IPS-20b (cell line): ENCODE measurements around the gene ZMYND15.

ENCODE experiments used
- H3K27ac ChIP-seq: one replicate; pipeline ENCODE4 v1.5.1; 2013; ENCODE audit warnings: low read length
- H3K27me3 ChIP-seq: 2 replicates; pipeline ENCODE4 v1.6.1; 2013; ENCODE audit warnings: mild to moderate bottlenecking, low read length, inconsistent platforms; ENCODE audit not compliant: insufficient read depth
- H3K36me3 ChIP-seq: 2 replicates; pipeline ENCODE4 v1.6.1; 2013; ENCODE audit warnings: low read depth, mild to moderate bottlenecking, inconsistent platforms, low read length, moderate library complexity; ENCODE audit not compliant: insufficient read depth
- H3K4me1 ChIP-seq: 2 replicates; pipeline ENCODE4 v1.6.1; 2013; ENCODE audit warnings: mild to moderate bottlenecking, control low read depth, inconsistent platforms, low read length, moderate library complexity; ENCODE audit not compliant: insufficient read depth
- H3K4me3 ChIP-seq: 2 replicates; pipeline ENCODE4 v1.5.1; 2013; ENCODE audit warnings: mild to moderate bottlenecking, low read length, inconsistent platforms
- H3K9ac ChIP-seq: 2 replicates; pipeline ENCODE4 v1.6.1; 2013; ENCODE audit warnings: low read depth, mild to moderate bottlenecking, inconsistent platforms, low read length, moderate library complexity
- H3K9me3 ChIP-seq: 2 replicates; pipeline ENCODE4 v1.6.1; 2013; ENCODE audit warnings: mild to moderate bottlenecking, low read depth, low read length, inconsistent platforms; ENCODE audit not compliant: insufficient read depth

ZMYND15 gene

DNA sequence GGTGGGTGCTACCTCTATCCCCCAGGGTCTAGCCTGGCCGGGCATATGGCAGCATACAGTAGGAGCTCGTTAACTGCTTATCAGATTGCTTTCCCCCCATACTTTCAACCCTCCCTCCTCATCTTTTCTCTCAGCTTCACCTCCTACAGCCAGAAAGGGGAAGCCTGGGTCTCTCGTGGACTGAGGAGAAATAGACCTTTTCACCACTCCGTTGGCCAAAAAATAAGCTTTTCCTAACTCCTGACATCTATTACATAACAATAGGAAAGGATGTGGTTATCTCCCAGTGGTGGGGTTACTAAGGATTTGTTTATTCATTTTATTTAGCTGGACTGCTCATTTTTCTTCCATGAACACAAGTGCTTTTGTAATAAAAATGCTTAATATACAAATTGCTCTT is 9.1 kb downstream of the ZMYND15 start:
- Histone ChIP-seq H3K27ac (no peak overlapping the region), H3K36me3 (no peaks in the 10 kb centered on the region), H3K4me3 (no peak overlapping the region), H3K27me3 (peaks cover 23% of the 10 kb centered on the region), H3K4me1 (no peaks in the 10 kb centered on the region; the same call in 1 of the 2 replicates), H3K9me3 (no peaks in the 10 kb centered on the region), H3K9ac (no peak overlapping the region)

DNA sequence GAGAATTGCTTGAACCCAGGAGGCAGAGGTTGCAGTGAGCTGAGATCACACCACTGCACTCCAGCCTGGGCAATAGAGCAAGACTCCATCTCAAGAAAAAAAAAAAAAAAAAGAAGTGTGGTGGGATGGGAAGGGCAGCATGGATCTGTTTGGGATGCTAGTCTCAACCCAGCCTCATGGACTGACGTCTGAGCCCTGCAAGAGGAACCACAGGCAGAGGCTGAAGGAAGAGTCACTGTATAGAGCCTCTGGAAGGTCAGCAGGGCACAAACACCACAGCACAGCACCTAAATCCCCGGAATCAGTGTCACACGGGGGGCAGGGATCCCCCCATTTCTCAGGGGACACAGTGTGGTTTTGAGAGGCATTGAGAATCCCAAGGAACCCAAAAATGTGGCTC is 11.0 kb downstream of the ZMYND15 start:
- no peaks in the 10 kb centered on the region for H3K36me3 ChIP-seq
- H3K9ac ChIP-seq, result no peak overlapping the region
- no peaks in the 10 kb centered on the region; the same call in 1 of the 2 replicates for H3K4me1 ChIP-seq
- H3K27ac ChIP-seq, result no peak overlapping the region
- H3K27me3 ChIP-seq, result peaks cover 8% of the 10 kb centered on the region
- H3K4me3 ChIP-seq, result no peak overlapping the region
- no peaks in the 10 kb centered on the region for H3K9me3 ChIP-seq

DNA sequence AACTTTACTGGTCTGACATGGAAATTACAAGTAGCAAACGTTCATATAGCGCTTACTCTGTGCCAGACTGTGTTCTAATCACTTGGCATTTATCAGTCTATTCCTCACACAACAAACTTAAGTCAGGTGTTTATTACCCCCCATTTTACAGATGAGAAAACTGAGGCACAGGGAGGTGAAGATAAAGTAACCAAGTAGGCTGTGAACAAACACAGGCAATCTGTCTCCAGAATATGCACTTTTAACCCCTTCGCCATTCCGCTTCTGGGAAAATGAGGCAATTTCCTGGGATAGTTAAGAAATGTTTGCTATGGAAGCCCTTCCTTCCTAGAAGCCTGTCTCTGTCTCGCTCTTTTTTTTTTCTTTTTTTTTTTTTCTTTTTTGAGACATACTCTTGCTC is 12.3 kb downstream of the ZMYND15 start:
- H3K9ac ChIP-seq, result no peak overlapping the region
- H3K27ac ChIP-seq, result no peak overlapping the region
- peaks cover 3% of the 10 kb centered on the region; the same call in 1 of the 2 replicates for H3K27me3 ChIP-seq
- H3K4me3 ChIP-seq, result no peak overlapping the region
- H3K9me3 ChIP-seq, result no peaks in the 10 kb centered on the region
- H3K4me1 ChIP-seq, result no peaks in the 10 kb centered on the region
- H3K36me3 ChIP-seq, result no peaks in the 10 kb centered on the region

DNA sequence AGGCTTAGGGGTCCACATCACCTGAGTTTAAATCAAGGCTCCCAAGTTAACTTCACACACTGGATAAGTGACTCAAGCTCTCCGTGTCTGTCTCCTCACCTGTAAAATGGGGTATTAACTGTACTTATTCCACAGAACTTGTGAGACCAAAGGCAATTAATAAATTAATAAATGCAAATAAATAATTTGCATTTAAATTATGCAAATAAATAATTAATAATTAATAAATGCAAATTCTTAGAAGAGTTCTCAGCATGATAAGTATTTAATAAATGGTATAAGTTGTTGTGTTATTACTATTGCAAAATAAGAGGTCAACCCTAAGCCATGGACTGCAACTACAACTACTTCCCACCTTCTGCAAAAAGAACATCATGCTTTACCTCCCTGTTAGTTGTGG is 13.8 kb downstream of the ZMYND15 start:
- Histone ChIP-seq H3K4me1 (no peaks in the 10 kb centered on the region), H3K4me3 (no peak overlapping the region), H3K27ac (no peak overlapping the region), H3K27me3 (peaks cover 3% of the 10 kb centered on the region; the same call in 1 of the 2 replicates), H3K9ac (peak overlapping the region; percentile 21; the same call in 1 of the 2 replicates), H3K9me3 (no peaks in the 10 kb centered on the region), H3K36me3 (no peaks in the 10 kb centered on the region)

DNA sequence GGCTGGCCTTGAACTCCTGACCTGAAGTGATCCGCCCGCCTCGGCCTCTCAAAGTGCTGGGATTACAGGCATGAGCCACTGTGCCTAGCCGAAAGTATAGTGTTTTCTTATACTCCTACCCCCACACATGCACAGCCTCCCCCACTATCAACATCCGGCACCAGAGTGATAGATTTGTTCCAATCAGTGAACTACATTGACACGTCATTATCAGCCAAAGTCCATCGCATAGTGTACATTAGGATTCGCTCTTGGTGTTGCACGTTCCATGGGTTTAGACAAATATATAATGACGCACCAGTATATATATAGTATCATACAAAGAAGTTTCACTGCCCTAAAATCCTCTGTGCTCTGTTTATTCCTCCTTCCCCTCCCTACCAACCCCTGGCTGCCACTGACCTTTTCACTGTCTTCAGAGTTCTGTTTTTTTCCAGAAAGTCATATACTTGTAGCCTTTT is 20.2 kb downstream of the ZMYND15 start:
- no peaks in the 10 kb centered on the region for H3K36me3 ChIP-seq
- H3K27me3 ChIP-seq, result no peaks in the 10 kb centered on the region
- H3K27ac ChIP-seq, result no peak overlapping the region
- no peaks in the 10 kb centered on the region for H3K4me1 ChIP-seq
- no peaks in the 10 kb centered on the region for H3K9me3 ChIP-seq
- no peak overlapping the region for H3K4me3 ChIP-seq
- H3K9ac ChIP-seq, result no peak overlapping the region

DNA sequence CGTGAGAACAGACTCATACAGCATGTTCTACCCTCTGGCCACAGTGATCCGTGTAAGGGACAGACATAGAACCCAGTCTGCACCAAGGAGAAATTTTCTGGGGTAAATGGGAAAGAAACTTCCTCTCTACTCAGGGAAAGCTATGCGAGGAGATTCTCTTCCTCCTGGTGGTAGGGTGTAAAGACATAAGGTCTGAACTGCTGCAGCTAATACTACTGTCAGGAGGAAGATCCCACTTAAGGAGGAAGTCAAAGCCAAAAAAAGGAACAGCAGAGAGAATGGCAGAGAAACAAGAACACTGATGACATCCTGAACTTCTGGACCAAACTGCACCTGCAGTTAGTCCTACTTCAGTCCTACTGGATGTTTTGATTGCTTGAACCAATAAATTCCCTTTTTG is 25.0 kb downstream of the ZMYND15 start:
- Histone ChIP-seq H3K27me3 (no peaks in the 10 kb centered on the region), H3K27ac (no peak overlapping the region), H3K9me3 (no peaks in the 10 kb centered on the region), H3K4me3 (no peak overlapping the region), H3K4me1 (no peaks in the 10 kb centered on the region), H3K9ac (no peak overlapping the region), H3K36me3 (no peaks in the 10 kb centered on the region)

DNA sequence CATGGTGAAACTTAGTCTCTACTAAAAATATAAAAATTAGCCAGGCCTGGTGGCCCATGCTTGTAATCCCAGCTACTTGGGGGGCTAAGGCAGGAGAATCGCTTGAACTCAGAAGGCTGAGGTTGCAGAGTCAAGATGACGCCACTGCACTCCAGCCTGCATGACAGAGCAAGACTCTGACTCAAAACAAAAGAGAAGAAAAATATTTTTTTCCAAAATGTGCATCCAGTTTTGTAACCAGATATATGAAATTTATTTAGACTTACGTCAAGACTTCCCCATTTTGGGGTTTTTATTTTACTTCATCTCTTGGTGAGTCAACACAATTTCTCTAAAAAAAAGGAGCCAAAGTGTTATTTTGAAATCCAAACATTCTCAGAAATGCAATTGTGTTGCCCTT is 26.6 kb downstream of the ZMYND15 start:
- Histone ChIP-seq H3K4me1 (no peaks in the 10 kb centered on the region), H3K36me3 (no peaks in the 10 kb centered on the region), H3K9ac (no peak overlapping the region), H3K4me3 (no peak overlapping the region), H3K9me3 (no peaks in the 10 kb centered on the region), H3K27me3 (no peaks in the 10 kb centered on the region), H3K27ac (no peak overlapping the region)

DNA sequence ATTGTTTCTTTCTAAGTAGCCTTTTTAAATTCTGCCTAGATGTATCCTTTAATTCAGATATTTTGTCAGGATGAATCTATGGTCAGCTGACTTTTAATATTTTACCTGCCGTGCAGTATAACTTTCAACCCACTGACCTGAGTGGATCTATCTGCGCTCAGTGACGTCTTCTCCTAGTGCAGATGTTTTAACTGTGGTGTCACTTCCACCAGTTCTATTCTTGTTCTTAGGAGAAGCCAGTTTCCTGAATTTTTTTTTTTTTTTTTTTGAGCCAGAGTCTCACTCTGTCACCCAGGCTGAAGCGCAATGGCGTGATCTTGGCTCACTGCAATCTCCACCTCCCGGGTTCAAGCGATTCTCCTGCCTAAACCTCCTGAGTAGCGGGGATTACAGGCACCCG is 27.1 kb downstream of the ZMYND15 start:
- Histone ChIP-seq H3K9me3 (no peaks in the 10 kb centered on the region), H3K27me3 (no peaks in the 10 kb centered on the region), H3K4me1 (no peaks in the 10 kb centered on the region), H3K9ac (no peak overlapping the region), H3K4me3 (no peak overlapping the region), H3K36me3 (no peaks in the 10 kb centered on the region), H3K27ac (no peak overlapping the region)

DNA sequence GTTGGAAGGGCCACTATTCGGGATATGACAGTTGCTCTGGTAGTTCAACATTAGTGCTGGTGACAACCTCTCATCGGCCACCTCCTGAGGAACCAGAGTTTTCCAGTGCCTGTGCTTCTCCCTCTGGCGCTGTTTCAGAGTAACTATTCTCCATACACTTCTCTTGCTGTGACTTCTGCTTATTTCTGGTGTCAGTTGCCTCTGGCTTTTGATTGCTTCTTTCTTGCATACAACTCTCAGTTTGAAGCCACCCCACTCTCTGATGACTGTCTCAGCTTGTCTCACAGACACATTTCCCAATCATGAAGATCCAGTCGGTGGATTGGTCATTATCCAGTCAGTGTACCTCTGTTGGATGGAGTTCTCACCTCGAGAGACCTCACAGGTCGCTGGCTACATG is 28.7 kb downstream of the ZMYND15 start:
- H3K27ac ChIP-seq, result no peak overlapping the region
- H3K9me3 ChIP-seq, result no peaks in the 10 kb centered on the region
- no peaks in the 10 kb centered on the region for H3K36me3 ChIP-seq
- H3K4me3 ChIP-seq, result no peak overlapping the region
- no peaks in the 10 kb centered on the region for H3K27me3 ChIP-seq
- no peaks in the 10 kb centered on the region for H3K4me1 ChIP-seq
- no peak overlapping the region for H3K9ac ChIP-seq

DNA sequence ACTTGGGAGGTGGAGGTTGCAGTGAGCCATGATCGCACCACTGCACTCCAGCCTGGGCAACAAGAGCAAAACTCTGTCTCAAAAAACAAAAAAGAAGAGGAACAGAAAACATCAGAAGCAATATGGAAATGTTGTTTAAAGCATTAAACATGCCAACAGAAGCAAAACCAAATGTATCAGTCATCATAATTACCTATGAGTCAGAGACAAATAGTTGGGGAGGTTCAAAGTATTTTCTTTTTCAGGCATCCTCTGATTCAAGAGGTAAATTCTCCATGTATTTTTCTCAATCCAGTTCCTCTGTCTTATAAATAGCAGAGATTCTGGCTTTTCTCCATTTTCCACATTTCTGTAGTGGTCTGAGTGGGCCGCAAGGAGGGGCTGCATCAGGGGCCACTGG is 30.0 kb downstream of the ZMYND15 start:
- H3K27ac ChIP-seq, result no peak overlapping the region
- no peaks in the 10 kb centered on the region for H3K9me3 ChIP-seq
- H3K27me3 ChIP-seq, result no peaks in the 10 kb centered on the region
- no peaks in the 10 kb centered on the region for H3K4me1 ChIP-seq
- no peaks in the 10 kb centered on the region for H3K36me3 ChIP-seq
- no peak overlapping the region for H3K4me3 ChIP-seq
- no peak overlapping the region for H3K9ac ChIP-seq

DNA sequence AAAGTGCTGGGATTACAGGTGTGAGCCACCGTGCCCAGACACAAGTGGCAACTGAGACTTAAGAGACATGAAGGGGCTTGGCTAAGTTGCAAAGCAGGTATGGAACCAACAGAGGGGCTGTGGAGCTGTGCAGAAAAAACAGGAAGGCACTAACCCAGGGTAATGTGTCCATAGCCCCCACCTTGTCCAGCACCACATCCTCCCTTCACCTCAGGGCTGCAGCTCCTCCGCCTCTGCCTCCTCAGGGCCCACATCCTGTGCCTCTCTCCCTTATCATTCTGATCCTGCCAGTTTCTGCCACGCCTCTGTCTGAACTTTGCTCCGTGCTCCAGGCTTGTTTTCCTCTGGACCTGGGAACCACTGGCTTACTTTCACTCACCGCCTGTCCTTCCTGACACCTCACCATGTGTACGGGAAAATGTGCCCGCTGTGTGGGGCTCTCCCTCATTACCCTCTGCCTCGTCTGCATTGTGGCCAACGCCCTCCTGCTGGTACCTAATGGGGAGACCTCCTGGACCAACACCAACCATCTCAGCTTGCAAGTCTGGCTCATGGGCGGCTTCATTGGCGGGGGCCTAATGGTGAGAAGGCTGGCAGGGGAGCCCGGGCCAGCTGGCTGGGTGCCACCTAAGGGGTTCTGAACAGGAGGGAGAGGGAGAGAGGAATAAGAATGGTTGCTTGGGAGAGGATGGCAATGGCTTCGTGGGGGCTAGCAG is 32.0 kb downstream of the ZMYND15 start, which contains the start of gene TM4SF5:
Gene TM4SF5 (plus strand): TSS at position 368 of the 716 bp plus-strand sequence. CDS start 37 bp downstream, at position 405.
- Histone ChIP-seq H3K4me1 (no peaks in the 10 kb centered on the region), H3K9me3 (no peaks in the 10 kb centered on the region), H3K9ac (no peak within 1 kb of the TSS), H3K27me3 (no peaks in the 10 kb centered on the region), H3K36me3 (no peaks in the 10 kb centered on the region), H3K4me3 (no peak within 1 kb of the TSS), H3K27ac (no peak within 1 kb of the TSS)

DNA sequence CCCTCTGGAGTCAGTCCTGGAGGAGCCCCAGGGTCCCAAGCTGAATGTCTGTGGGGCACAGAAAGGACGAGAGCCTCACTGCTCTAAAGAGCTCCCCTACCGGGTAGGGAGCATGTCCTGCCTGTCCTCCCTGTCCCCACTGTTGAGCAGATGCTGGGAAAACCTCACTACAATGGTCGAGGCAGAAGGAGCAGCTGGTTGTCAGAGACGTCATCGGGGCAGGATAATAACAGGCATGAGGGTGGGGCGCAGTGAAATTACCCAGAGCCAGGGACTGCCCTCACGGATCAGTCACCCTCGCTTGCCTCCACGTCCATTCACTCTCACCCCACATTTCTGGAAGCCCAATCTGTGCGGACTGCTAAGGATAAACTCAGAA is 32.6 kb downstream of the ZMYND15 start:
- no peaks in the 10 kb centered on the region for H3K9me3 ChIP-seq
- H3K36me3 ChIP-seq, result no peaks in the 10 kb centered on the region
- H3K9ac ChIP-seq, result no peak overlapping the region
- H3K27ac ChIP-seq, result no peak overlapping the region
- no peaks in the 10 kb centered on the region for H3K4me1 ChIP-seq
- no peaks in the 10 kb centered on the region for H3K27me3 ChIP-seq
- H3K4me3 ChIP-seq, result no peak overlapping the region
